ENCODE data around the gene SPHK2.

Gene SPHK2

DNA sequence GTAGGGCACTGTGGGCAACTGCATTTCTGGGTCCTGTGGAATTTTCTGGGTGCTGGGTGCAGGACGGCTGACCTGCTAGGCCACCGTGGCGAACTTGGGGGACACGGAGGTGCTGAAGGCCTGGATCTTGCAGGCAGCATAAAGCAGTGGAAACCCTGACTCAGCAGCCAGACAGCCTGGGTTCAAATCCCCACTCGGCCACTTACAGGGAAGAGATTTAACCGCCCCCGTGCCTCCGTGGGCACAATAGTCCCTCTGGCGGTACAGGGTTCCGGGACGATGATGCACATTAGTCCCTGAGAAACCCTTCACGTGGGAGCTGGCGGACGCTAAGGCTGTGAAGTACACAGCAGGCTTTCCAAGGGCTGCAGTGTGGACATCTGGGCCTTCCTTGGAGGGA, 7.4 kb upstream of the SPHK2 start:
- H3K27me3 ChIP-seq (ENCODE audit: insufficient read depth, low read depth): peaks cover 11% of the 10 kb centered on the region; the same call in 1 of the 2 replicates
- no peak overlapping the region for H2AFZ ChIP-seq (ENCODE audit: low read depth)
- H3K9ac ChIP-seq: no peak overlapping the region

DNA sequence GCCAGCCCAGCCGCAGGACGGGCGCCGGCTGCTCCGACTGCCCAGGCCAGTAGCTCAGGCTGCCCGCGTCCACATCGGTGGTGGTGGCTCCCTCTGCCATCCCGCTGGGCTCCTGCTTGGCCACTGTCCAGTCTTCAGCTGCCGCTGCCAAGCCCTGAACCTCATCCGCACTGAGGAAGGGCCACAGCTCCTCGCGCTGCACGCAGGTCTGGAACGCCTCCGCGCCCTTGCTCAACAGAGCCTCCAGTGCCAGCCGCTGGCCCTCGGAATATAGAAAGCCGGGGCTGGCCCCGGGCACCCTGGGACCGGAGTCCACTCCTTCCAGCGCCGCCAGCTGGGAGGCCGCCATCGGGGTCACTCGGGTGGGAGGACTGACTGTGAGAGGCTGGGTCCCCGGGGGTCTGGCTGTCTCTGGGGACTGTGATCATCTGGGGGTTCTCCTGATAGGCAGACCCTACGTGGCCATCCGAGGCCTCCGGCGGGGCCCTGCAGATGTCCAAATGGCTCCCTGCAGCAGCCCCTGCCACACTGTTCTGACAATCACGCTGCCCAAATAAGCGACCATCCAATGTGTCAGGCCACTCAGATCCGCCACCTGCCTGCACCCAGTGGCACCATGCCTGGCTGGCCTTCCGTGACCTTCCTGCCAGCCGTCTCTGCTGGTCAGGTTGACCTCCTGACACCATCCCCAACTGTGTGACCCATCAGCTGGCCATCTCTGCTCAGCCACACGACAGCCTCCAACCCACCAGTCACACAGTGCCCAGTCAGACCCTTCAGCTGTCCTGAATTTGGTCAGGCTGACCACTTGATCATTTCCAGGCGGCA, 6.1 kb upstream of the SPHK2 start:
- H3K4me3 ChIP-seq (IDR thresholded peaks at IDR 0.05; ENCODE audit: insufficient read depth, low read depth, low read length): no peak overlapping the region
- no peaks in the 10 kb centered on the region for H3K27me3 ChIP-seq (ENCODE audit: insufficient read depth, low read depth)
- peaks cover 15% of the 10 kb centered on the region for H3K4me1 ChIP-seq (ENCODE audit: low read depth, poor library complexity, severe bottlenecking)
- H3K36me3 ChIP-seq (ENCODE audit: insufficient read depth): peaks cover 10% of the 10 kb centered on the region; the same call in 1 of the 2 replicates
- TF ChIP-seq, protein P1, sequence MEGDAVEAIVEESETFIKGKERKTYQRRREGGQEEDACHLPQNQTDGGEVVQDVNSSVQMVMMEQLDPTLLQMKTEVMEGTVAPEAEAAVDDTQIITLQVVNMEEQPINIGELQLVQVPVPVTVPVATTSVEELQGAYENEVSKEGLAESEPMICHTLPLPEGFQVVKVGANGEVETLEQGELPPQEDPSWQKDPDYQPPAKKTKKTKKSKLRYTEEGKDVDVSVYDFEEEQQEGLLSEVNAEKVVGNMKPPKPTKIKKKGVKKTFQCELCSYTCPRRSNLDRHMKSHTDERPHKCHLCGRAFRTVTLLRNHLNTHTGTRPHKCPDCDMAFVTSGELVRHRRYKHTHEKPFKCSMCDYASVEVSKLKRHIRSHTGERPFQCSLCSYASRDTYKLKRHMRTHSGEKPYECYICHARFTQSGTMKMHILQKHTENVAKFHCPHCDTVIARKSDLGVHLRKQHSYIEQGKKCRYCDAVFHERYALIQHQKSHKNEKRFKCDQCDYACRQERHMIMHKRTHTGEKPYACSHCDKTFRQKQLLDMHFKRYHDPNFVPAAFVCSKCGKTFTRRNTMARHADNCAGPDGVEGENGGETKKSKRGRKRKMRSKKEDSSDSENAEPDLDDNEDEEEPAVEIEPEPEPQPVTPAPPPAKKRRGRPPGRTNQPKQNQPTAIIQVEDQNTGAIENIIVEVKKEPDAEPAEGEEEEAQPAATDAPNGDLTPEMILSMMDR (conservative IDR thresholded peaks at IDR 0.05; ENCODE audit: low read depth, low read length): no peak
- peaks cover 26% of the 10 kb centered on the region for H4K20me1 ChIP-seq (ENCODE audit: insufficient read depth)
- H3K79me2 ChIP-seq (ENCODE audit: insufficient read depth, low read depth): peaks cover 19% of the 10 kb centered on the region
- no peak overlapping the region for H3K9ac ChIP-seq
- H3K27ac ChIP-seq: no peak overlapping the region
- no peak overlapping the region for H3K4me2 ChIP-seq
- no peak overlapping the region for H2AFZ ChIP-seq (ENCODE audit: low read depth)

More for the DNA sequence above, 7.4 kb upstream of the SPHK2 start:
- no peak overlapping the region for H3K4me3 ChIP-seq (IDR thresholded peaks at IDR 0.05; ENCODE audit: insufficient read depth, low read depth, low read length)
- H3K79me2 ChIP-seq (ENCODE audit: insufficient read depth, low read depth): peaks cover 5% of the 10 kb centered on the region
- H3K27ac ChIP-seq: no peak overlapping the region
- H3K36me3 ChIP-seq (ENCODE audit: insufficient read depth): peaks cover 3% of the 10 kb centered on the region; the same call in 1 of the 2 replicates
- TF ChIP-seq, protein P1 (conservative IDR thresholded peaks at IDR 0.05; ENCODE audit: low read depth, low read length): no peak
- H3K4me2 ChIP-seq: no peak overlapping the region
- H4K20me1 ChIP-seq (ENCODE audit: insufficient read depth): peaks cover 12% of the 10 kb centered on the region
- peaks cover 6% of the 10 kb centered on the region for H3K4me1 ChIP-seq (ENCODE audit: low read depth, poor library complexity, severe bottlenecking)

DNA sequence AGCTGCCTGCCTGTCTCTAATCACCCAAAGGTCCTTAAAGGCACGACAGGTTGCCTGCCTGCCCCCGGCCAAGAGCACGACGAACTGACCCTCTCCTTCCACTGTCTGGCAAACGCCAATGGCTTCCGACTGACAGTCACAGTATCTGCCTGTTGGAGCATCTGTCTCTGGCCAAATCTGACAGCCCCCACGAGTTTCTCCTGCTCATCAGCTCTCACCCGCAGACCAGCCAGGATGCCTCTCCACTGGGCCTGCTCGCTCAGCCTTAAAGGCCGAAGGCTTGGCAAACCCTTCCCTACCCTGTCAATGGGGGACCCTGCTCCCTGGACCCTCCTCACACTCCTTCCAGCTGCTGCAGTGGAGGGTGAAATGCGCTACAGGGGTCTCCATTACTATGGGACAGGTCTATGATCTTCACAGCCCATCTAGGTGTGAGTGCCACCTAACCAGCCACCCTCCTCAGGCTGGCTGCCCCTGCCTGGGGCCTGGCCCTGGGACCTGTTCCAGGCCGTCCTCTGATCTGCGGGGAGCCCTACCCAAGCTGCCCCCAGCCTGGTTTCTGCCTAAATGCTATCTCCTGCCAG, 5.4 kb upstream of the SPHK2 start:
- H4K20me1 ChIP-seq (ENCODE audit: insufficient read depth): peaks cover 26% of the 10 kb centered on the region
- H2AFZ ChIP-seq (ENCODE audit: low read depth): no peak overlapping the region
- H3K27me3 ChIP-seq (ENCODE audit: insufficient read depth, low read depth): no peaks in the 10 kb centered on the region
- H3K36me3 ChIP-seq (ENCODE audit: insufficient read depth): peaks cover 10% of the 10 kb centered on the region; the same call in 1 of the 2 replicates
- H3K79me2 ChIP-seq (ENCODE audit: insufficient read depth, low read depth): peaks cover 26% of the 10 kb centered on the region
- no peak overlapping the region for H3K4me3 ChIP-seq (IDR thresholded peaks at IDR 0.05; ENCODE audit: insufficient read depth, low read depth, low read length)
- H3K9ac ChIP-seq: no peak overlapping the region
- H3K27ac ChIP-seq: no peak overlapping the region
- TF ChIP-seq, protein P1 (conservative IDR thresholded peaks at IDR 0.05; ENCODE audit: low read depth, low read length): no peak
- peaks cover 11% of the 10 kb centered on the region for H3K4me1 ChIP-seq (ENCODE audit: low read depth, poor library complexity, severe bottlenecking)
- H3K4me2 ChIP-seq: no peak overlapping the region

DNA sequence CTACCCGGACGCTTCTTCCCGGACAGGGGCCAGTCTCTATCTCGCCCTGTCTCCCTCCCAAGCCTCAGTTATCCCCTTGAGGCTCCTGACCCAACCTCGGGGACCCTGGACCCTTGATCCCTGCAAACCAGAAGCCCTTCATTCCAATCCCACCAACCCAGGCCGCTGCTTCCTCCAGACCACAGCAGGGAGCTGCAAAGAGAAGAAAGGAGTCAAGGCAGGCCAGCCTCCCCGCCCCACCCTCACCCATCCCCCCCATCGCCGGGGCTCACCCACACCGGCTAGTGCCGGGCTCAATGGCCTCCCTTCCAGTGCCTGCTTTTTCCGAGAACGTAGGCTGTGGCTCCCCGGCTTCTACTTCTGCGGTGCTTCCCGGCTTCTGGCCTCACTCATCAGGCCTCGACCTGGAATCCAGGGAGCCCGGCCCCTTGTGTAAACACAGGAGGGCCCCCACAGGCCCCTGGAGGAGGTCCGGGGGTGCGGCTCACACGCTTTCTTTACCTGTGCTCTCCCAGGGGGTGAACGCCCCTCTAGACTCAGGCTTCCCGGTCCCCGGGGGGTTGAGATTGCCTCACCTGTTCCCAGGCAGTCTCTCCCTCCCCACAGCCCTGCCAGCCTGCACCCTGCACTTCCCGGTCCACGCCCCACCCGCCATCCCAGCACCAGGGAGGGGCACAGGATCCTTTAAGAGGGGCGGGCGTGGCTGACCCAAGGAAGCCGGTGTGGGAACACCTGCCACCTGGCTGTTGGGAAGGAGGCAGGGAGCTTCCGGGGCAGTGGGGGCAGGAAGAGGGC, 4.7 kb upstream of the SPHK2 start, which contains the start of gene FAM83E:
FAM83E (minus strand) TSS at position 641 of the 795 bp plus-strand sequence. CDS start 1,704 bp downstream, outside the sequence.
- Histone ChIP-seq H3K27ac (no peak within 1 kb of the TSS), H3K4me2 (no peak within 1 kb of the TSS), H3K79me2 (ENCODE audit: insufficient read depth, low read depth) (peaks cover 28% of the 10 kb centered on the region), H3K9ac (no peak within 1 kb of the TSS), H3K27me3 (ENCODE audit: insufficient read depth, low read depth) (no peaks in the 10 kb centered on the region), H3K4me1 (ENCODE audit: low read depth, poor library complexity, severe bottlenecking) (peaks cover 11% of the 10 kb centered on the region), H2AFZ (ENCODE audit: low read depth) (no peak within 1 kb of the TSS), H4K20me1 (ENCODE audit: insufficient read depth) (peaks cover 26% of the 10 kb centered on the region), H3K36me3 (ENCODE audit: insufficient read depth) (peaks cover 10% of the 10 kb centered on the region; the same call in 1 of the 2 replicates), H3K4me3 (IDR thresholded peaks at IDR 0.05; ENCODE audit: insufficient read depth, low read depth, low read length) (no peak within 1 kb of the TSS)
- TF ChIP-seq, protein P1 (conservative IDR thresholded peaks at IDR 0.05; ENCODE audit: low read depth, low read length): no peak
